GM08714 (cell line): ENCODE measurements around the gene XRCC1.
"Not testable (repeated sequence)": the region's sequence is repeated elsewhere in the genome, so short reads cannot be mapped to it uniquely, and the experiment has no call there.

Source experiments
- H3K4me3 ChIP-seq: fragments of 200-500 bp; sonication (Bioruptor generic); 2 replicates; pipeline ENCODE4 v1.5.1; 2014; ENCODE audit warnings: mild to moderate bottlenecking, low read length, inconsistent platforms
- ZNF274 ChIP-seq: IDR thresholded peaks from 2 replicates; pipeline ENCODE4 v1.6.1; 2012; ENCODE audit warnings: mild to moderate bottlenecking, low read depth, low read length

The XRCC1 gene

DNA sequence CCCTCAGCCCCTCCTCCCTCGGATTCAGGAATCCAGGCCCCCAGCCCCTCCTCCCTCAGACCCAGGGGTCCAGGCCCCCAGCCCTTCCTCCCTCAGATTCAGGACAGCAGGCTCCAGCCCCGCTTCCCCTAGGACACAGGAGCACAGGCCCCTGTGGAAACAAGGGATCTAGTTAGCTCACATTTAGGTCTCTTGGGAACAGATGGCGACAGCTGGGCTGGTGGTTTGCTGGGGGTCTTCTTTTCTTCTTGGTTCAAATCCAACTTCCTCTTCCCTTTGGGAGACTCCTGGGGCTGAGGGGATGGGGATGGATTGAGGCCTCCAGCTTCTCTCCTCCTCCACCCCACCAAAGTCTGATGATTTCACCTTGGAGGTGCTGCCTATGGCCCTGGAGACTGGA is 22.7 kb downstream of the XRCC1 start:
- no peak overlapping the region for H3K4me3 ChIP-seq
- TF ChIP-seq ZNF274 = no peak

DNA sequence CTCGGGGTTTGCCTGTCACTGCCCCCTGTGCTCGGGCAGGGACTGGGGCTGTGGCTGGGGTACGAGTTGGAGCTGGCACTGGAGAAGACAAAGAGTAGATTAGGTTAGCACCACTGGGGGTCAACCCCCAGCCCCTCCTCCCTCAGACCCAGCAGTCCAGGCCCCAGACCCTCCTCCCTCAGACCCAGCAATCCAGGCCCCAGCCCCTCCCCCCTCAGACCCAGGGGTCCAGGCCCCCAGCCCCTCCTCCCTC is 23.2 kb downstream of the XRCC1 start:
- no peak overlapping the region for H3K4me3 ChIP-seq
- TF ChIP-seq ZNF274 = no peak

DNA sequence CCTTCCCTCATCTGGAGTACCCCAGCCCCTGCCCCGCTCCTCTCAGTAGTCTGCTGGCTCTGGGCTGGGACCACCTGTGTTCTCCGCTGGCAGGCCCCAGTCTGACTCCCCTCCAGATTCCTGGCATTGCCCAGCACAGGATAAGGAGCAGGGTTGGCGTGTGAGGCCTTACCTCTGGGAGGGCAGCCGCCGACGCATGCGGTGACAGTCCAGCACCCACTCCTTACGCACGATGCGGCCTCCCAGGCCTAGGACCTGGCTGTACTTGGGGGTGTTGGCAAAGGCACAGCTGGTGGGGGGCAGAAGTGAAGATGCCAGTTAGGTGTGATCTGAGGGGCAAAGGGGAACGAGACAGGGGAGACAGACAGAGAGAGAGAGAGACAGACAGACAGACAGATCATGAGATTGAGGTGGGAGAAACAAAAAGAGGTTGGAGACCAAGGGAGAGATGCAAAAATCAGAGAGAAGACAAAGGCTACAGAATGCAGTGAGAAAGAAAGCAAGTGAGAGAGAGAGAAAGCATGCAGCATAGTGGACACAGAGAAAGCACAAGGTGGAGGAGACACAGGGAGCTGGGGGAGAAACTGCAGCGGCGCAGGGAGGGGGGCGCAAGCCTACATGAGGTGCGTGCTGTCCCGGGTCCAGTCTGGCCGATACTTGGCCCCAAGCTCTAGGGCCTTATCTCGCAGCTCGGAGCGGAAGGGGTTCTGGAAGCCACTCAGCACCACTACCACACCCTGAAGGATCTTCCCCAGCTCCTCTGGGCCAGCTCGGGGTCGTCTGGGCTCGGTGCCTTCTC is 23.7 kb downstream of the XRCC1 start:
- no peak for TF ChIP-seq ZNF274
- no peak overlapping the region for H3K4me3 ChIP-seq

DNA sequence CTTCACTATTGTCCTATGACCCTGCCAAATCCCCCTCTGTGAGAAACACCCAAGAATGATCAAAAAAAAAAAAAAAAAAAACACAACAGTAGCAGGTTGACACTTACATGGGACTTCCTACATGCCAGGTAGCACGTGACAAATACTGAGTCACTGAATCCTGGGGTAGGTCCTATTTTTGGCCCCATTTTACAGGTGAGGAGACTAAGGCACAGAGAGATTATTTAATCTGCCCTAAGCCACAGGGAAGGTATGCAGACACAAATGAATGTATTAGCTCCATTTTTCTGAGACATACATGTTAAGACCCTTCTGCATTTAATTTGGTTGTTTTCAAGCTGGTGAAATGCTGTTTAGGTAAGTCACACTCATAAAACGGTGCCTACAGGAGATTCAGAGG is 26.6 kb downstream of the XRCC1 start:
- no peak for TF ChIP-seq ZNF274
- H3K4me3 ChIP-seq = no peak overlapping the region

DNA sequence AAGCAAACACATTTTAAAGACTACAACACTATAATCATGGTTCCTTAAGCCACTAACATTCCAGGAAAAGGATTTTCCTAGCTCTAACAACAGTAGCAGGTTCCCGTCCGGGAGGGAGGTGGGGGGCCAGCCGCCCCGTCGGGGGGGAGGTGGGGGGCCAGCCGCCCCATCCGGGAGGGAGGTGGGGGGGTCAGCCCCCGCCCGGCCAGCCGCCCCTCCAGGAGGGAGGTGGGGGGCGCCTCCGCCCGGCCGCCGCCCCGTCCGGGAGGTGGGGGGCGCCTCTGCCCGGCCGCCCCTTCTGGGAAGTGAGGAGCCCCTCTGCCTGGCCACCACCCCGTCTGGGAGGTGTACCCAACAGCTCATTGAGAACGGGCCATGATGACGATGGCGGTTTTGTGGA is 27.4 kb downstream of the XRCC1 start:
- H3K4me3 ChIP-seq = not testable (repeated sequence)

DNA sequence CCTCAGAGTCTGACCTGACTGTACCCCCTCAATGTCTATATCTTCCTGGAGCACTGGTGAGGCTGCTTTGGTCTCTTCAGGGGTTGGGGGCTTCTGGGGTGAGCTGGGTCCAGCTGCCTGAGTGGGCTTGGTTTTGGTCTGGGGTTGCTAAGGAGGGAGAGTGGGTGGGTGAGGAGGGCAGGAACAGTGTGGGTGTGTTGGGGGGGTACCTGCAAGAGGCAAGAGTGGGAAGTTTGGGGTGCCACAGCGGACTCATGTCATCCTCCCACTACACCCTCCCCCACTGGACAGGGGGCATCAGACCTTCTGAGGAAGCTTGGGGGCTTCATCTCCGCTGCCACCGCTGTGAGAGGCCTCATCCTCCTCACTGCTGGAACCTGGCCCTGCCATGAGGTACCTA is 28.7 kb downstream of the XRCC1 start:
- TF ChIP-seq ZNF274 = no peak
- no peak overlapping the region for H3K4me3 ChIP-seq

DNA sequence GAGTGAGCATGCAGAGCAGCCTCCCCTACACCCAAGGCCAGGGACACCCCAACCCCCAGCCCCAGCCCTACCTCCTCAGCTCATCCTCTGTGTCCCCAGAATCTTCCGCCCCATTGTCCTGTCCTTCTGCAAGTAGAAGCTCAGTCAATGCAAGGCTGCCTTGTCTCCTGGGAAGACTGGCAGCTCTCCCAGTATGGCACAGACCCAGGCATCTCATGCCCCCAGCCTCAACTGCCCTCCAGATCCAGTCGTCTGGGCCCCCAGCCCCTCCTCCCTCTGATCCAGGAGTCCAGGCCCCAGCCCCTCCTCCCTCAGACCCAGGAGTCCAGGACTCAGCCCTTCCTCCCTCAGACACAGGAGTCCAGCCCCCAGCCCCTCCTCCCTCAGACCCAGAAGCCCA is 29.3 kb downstream of the XRCC1 start:
- H3K4me3 ChIP-seq = no peak overlapping the region
- no peak for TF ChIP-seq ZNF274

DNA sequence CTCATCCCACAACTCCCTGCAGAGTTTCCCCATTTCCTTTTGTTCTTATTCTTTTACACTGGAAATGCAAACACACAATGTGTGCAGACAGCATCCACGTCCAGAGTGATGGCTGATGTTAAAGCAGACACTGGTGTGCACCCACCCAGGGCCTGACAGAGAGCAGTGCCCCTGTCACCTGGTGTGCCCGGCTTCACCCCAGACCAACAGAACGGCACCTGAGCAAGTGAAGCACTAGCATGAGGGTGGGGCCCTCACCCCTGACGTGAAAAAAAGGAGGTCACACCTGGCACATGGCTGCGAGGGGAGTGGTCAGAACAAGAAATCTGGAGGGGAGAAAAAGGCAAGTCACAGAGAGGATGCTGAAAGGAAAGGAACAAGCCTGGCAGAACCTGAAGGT is 30.1 kb downstream of the XRCC1 start:
- TF ChIP-seq ZNF274 = no peak

DNA sequence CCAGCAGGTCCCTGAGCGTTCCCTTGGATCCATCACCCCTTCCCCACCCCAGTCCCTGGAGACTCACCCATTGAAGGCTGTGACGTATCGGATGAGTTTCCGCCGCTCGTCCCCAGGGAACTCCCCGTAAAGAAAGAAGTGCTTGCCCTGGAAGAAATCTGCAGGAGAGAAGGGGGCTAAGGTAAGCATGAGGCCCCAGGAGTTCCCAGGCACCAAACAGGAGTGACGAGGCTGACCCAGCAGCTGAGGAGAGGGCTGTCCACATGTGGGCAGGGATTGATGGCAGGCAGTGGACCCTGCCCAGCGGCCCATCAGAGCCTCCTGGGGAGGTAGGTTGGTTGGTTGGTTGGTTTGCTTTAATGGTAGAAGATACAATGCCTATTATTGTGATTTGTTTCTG is 31.2 kb downstream of the XRCC1 start:
- H3K4me3 ChIP-seq = no peak overlapping the region
- TF ChIP-seq ZNF274 = no peak

More for the DNA sequence above, 30.1 kb downstream of the XRCC1 start:
- H3K4me3 ChIP-seq = no peak overlapping the region

DNA sequence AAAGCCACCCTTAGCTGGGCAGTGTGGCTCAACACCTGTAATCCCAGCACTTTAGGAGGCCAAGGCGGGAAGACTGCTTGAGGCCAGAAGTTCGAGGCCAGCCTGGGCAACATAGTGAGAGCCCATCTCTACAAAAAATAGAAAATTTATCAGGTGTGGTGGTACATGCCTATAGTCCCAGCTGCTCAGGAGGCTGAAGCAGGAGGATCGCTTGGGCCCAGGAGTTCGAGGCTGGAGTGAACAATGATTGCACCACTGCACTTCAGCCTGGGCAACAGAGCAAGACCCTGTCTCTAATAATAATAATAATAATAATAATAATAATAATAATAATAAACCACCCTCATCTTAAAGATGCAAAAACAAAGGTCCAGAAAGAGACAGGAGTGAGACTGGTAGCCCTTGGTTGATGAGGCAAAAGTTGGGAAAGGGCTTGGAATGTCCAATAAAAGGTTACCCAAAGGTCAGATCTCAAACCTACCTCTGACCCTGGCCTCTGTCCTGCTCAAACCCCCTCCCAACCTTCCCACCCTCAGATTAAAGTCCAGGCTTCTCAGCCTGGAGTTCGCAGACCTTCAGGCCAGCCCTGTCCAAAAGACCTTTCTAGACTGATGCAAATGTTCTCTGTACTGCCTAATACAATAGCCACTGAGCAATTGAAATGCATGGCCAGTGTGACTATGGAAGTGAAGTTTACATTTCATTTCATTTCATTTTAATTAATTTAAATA is 33.2 kb downstream of the XRCC1 start:
- no peak for TF ChIP-seq ZNF274
- H3K4me3 ChIP-seq = no peak overlapping the region

DNA sequence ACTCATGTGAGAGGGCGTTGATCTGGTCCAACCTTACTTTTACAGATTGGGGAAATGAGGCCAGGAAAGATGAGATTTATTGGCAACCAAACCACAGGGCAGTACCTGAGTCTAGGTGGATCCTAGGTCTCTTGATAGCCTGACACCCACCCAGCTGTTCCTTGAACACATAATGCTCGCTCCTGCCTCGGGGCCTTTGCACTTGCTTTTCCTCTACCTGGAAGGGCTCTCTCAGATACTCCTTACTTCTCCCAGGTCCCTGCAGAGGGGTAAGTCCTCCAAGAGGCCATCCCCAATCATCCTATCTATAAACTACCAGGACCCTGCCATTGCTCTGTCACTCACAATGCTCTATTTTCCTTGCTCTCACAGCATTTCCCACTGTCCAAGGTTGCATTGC is 34.9 kb downstream of the XRCC1 start:
- TF ChIP-seq ZNF274 = no peak
- H3K4me3 ChIP-seq = no peak overlapping the region

DNA sequence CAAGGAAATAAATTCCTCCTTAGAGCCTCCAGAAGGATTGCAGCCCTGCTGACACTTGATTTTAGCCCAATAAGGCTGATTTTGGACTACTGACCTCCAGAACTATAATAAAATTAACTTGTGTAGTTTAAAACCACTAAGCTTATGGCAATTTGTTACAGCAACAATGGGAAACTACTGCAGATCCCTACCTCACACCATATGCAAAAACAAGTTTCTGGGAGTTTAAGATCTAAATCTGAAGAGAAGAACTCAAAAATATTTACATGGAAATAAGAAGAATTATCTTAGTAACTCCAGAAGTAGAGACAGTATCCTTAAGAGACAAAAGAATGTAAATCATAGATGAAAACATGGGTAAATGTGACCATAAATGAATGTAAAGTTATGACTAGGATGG is 36.4 kb downstream of the XRCC1 start:
- H3K4me3 ChIP-seq = no peak overlapping the region
- TF ChIP-seq ZNF274 = no peak

DNA sequence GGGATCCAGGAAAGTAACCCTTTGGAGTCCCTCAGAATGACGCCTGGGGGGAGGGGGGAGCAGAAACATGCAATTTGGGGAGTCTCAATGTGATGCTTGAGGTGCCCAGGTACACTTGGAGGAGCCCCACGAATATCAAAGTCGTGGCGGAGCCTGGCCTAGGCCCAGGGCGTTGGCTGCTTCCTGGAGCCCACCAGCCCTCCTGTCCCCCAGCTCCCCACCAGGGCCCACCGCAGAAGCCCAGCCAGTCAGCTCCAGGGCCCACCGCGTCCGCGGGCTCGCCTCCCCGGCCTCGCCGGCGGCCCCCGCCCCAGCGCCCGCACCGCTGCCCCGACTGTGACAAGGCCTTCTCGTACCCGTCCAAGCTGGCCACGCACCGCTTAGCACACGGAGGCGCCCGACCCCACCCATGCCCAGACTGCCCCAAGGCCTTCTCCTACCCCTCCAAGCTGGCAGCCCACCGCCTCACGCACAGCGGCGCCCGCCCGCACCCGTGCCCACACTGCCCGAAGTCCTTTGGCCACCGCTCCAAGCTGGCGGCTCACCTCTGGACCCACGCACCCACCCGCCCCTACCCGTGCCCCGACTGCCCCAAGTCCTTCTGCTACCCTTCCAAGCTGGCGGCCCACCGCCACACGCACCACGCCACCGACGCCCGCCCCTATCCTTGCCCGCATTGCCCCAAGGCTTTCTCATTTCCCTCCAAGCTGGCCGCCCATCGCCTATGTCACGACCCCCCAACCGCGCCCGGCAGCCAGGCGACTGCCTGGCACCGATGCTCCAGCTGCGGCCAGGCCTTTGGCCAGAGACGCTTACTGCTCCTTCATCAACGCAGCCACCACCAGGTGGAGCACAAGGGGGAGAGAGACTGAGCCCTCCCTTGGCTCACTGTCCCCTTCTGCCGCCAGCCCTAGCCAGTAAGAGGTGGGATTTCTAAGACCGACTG is 40.2 kb downstream of the XRCC1 start:
- no peak for TF ChIP-seq ZNF274
- no peak overlapping the region for H3K4me3 ChIP-seq

DNA sequence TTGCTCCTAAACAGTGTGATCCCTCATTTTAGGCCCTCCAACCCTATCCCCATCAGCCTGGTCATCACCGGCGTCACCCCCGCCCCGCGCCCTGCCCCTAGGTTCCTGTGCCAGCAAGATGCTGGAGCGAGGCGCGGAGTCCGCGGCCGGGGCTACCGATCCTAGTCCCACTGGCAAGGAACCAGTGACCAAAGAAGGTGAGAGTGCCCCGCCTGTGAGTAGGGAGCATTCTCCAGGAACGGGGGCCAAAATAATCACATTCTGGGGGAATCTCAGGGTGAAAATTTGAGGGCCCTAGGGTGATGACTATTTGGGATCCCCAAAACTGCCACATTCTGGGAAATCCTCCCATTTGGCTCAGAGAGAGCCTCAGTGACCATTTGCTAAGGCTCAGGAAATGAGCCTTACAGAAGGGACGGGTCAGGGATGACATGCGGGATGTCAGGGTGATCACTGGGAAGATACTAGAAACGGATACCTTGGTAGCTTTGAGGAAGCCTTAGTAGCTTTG is 41.0 kb downstream of the XRCC1 start:
- no peak for TF ChIP-seq ZNF274
- H3K4me3 ChIP-seq = no peak overlapping the region; the same call in 1 of the 2 replicates
